Head of caudate nucleus (tissue), 42 donors: ENCODE results near the gene HSPA1B.
"Not testable (repeated sequence)": the region's sequence is repeated elsewhere in the genome, so short reads cannot be mapped to it uniquely, and the experiment has no call there.

Experiments
- DNase-seq, 42 donors: peaks; one replicate each; pipeline versions ENCODE4 v3.0.0 to v3.0.0-alpha.2; 2020 to 2021; ENCODE audit warnings: mixed read lengths in 7 of 42
- intact Hi-C: fragments of 100-400 bp; cut with DNase I; formaldehyde crosslinking; loops from one replicate; pipeline ENCODE4 v1.15.0; 2022

Gene HSPA1B

DNA sequence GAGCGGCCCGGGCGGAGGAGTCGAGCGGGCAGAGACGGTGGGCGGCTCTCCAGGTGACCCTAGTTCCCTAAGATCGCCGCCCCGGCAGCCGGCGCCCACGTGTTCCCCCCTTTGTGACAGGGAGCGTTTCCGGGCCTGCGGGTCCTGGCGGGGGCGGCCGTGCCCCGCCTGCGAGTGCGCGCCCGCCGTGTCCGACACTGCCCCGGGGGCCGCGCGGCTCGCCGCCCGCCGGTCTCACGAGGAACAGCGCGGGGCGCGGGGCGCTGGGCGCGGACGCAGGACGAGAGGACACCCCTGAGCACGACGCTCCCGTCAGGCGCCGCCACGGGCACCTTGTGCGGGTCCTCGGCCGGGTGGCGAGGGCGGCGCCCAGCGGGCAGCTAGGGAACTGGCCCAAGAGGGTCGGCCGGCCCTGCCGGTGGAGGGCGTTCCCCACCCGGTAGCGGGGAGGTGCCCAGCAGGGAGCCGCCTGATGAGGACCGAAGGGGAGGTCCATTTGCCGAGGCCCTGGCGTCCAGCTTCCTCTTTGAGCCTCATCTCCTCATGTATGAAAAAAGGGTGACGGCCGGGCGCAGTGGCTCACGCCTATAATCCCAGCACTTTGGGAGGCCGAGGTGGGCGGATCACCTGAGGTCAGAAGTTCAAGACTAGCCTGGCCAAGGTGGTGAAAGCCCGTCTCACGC, 31.8 kb upstream of the HSPA1B start, which contains the start of gene VARS1:
Gene VARS1, minus strand, starts transcription at position 137 of the 683 bp plus-strand sequence. CDS start 535 bp downstream, outside the sequence.
- DNase-seq: peak; percentile 66 to 96 (median 89)
- intact Hi-C loops: loop anchor here (5.0 kb wide), 1 partner anchor 58 kb away; the partner anchor contains the start of gene CLIC1

DNA sequence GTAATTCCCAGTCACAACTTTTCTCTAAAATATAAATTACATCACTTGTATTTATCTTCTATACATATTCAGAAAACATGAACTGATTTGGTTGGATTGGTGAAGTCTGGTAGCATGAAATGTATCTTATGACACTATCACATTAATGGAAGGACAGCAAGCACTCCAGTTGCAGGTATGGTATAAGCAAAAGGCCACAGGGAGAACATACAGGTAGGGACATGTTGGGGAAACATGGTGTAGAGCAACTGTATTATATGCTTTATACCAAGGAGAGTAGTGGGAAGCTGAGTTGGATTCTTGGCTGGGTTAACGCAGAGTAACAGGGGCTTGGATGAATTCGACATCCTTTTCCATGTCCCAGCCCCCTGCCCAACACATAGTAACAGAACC, 30.5 kb upstream of the HSPA1B start:
- intact Hi-C loops: loop anchor here (5.0 kb wide), 1 partner anchor 60 kb away; the partner anchor contains the start of gene CLIC1
- no peak for DNase-seq

GRCh38 chr6:31797588-31797987, 29.9 kb upstream of the HSPA1B start:
- no peak for DNase-seq
- intact Hi-C loops: loop anchor here (5.0 kb wide), 1 partner anchor 60 kb away; the partner anchor contains the start of gene CLIC1

DNA sequence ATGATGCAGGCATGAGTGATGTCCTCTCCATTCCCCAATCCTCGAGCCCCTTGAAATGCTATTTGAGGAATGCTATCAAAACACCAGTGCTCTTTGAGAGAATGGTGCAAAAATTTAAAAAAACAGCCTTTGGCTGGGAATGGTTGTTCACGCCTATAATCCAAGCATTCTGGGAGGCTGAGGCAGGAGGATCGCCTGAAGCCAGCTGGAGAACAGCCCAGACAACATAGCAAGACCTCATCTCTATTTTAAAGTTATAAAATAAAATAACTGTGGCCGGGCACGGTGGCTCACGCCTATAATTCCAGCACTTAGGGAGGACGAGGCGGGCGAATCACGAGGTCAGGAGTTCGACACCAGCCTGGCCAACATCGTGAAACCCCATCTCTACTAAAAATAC, 27.8 kb upstream of the HSPA1B start:
- no peak for DNase-seq
- intact Hi-C loops: loop anchor here (5.0 kb wide), 1 partner anchor 62 kb away; the partner anchor contains the start of gene CLIC1

DNA sequence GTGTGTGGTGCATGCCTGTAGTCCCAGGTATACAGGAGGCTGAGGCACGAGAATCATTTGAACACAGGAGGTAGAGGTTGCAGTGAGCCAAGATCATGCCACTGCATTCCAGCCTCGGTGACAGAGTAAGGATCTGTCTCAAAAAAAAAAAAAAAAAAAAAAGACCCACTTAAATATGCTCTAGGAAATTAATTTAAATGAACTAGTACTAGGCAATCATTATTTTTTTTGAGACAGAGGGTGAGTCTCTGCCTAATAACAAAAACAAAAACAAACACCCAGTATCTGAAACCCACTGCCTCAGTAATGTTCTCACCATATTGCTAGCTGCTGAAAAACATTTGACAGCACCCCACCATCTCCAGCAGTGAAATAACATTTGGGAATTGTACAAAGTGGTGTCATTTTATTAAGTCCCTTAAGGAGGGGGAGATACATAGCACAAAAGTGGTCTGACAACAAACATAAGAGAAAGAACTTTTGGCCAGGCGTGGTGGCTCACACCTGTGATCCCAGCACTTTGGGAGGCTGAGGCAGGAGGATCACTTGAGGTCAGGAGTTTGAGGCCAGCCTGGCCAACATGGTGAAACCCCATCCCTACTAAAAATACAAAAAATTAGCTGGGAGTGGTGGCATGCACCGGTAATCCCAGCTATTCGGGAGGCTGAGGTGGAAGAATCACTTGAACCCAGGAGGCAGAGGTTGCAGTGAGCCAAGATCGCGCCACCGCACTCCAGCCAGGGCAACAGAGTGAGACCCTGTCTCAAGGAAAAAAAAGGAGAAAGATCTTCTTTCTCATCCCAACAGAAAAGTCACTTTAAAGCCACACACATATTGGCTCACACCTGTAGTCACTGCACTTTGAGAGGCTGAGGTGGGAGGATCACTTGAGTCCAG, 26.3 kb upstream of the HSPA1B start:
- DNase-seq, intact Hi-C loops: not testable (repeated sequence)

DNA sequence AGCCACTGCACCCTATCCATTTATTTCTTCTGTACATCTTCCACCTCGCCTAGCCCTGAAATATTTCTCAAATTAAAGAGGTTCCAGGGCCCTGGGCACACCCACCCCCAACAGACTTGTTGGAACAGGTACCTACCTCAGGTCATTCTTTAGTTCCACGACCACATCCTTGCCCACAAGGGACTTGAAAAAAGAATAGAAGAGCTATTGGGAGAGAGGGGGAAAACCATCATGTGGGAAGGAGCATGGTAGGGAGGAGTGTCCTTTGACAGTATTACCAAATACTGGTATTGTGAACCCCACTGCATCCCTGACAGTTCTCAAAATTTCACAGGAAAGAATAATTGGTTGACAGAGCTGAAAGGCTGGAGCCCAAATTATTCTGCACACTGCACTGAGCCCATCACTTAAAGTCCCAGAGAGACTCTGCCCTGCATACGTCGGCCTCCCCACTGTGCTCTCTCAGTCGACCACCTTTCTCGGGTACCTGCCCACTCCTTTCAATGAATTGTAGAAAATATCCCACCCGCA, 21.5 kb upstream of the HSPA1B start:
- intact Hi-C loops: no loop called here
- DNase-seq: peak in 1 of 42 donors; percentile 6

DNA sequence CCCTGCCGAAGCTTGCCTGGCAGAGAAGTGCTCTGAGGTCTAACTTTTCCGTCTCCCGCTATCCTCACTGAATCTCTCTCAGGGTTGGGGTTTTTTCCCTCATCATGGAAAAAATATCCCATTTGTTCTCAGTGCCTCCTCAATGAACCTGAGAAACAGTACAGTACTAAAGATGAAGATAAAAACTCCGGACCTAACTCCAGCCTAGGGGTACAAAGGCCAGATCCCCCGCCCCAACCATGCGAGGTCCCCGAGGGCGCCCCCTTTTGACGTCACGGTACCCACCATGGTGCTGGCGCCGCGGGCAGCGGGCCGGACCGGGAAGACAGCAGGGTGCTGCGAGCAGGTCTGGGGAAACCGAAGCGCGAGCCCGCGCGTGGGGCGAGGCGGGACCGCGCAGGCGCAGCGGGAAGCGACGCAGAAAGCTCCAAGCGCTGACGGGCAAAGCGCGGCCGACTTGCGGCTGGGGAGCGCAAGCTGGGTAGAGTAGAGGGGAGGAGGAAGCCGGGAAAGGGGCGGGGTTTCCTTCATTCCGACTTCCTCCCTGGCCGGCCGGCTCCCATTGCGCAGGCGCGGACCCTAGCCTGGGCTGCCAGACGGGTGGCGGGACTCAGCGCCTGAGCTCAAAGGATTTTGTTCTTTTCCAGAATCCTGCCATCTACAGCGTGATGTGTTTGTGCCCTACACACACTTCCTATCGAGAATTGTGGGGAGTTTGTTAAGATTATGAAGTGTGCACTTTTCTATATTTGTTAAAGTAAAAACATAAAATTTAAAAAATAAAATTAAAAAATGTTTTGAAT, 20.9 kb upstream of the HSPA1B start, which contains the start of gene LSM2:
Gene LSM2, minus strand, starts transcription at position 497 of the 803 bp plus-strand sequence. Its CDS starts 209 bp downstream, at position 288.
- intact Hi-C loops: no loop called here
- DNase-seq: peak; percentile 94 to 99 (median 98)

DNA sequence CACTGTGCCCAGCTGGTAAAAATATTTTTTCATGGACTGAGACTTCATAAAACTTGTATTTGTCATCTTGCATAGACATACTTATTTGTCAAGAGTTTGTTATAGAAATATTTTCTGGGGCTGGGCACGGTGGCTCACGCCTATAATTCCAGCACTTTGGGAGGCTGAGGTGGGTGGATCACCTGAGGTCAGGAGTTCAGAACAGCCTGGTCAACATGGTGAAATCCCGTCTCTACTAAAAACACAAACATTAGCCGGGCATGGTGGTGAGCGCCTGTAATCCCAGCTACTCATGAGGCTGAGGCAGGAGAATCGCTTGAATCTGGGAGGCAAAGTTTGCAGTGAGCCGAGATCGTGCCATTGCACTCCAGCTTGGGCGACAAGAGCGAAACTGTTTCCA, 18.9 kb upstream of the HSPA1B start:
- intact Hi-C loops, DNase-seq: not testable (repeated sequence)

GRCh38 chr6:31811645-31812044, 15.9 kb upstream of the HSPA1B start:
- intact Hi-C loops: no loop called here
- DNase-seq: no peak

DNA sequence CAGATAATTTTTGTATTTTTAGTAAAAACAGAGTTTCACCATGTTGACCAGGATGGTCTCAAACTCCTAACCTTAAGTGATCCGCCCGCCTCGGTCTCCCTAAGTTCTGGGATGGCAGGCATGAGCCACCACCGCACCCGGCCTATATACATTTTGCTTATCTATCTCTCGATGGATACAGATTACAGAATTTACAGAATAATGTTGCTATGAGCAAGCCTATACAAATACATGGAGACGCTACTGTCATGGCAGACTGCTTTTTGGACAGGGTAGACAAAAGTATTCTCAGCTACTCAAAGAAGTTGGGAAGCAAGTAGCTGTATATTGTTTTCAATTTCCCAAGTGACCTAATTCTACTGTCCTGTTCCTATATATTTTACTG, 14.1 kb upstream of the HSPA1B start:
- no peak for DNase-seq
- intact Hi-C loops: no loop called here

- DNase-seq: peak in 40 of 42 donors; percentile 79 to 98 (median 94)
- intact Hi-C loops: no loop called here
Observed at GRCh38 chr6:31814677-31815024, 12.9 kb upstream of the HSPA1B start.

GRCh38 chr6:31815025-31815838, 12.3 kb upstream of the HSPA1B start, which contains the start of the genes HSPA1A and HSPA1L:
TSS of gene HSPA1A (plus strand) at chr6:31815543. CDS start at chr6:31815757, 214 bp downstream.
TSS of gene HSPA1L (minus strand) at chr6:31815283. CDS start at chr6:31811972, 3,311 bp downstream.
- intact Hi-C loops: no loop called here
- peak; percentile 93 to 99 (median 97) for DNase-seq

GRCh38 chr6:31817133-31817928, 10.2 kb upstream of the HSPA1B start:
- intact Hi-C loops: not testable (repeated sequence)
- DNase-seq: peak in 14 of 42 donors; percentile 33 to 79 (median 56)

DNA sequence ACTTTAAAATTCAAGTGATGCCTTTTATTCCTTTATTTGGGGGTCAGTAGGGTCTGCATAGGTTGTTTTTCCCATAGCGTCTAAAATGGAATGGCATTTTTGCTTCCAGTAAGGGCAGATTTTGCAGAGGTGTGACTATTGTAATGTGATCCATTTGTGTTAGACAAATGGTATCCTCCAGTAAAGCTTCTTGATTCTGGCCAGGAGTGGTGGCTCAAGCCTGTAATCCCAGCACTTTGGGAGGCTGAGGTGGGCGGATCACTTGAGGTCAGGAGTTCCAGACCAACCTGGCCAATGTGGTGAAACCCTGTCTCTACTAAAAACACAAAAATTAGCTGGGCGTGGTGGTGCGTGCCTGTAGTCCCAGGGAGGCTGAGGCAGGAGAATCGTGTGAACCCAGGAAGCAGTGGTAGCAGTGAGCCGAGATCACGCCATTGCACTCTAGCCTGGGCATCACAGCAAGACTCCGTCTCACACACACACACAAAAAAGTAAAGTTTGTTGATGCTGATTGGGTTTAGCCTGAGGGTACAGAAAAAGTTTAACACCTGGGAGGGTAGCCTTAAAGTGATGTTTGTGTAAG, 9.5 kb upstream of the HSPA1B start:
- peak in 6 of 42 donors; percentile 4 to 71 (median 54) for DNase-seq
- intact Hi-C loops: not testable (repeated sequence)

DNA sequence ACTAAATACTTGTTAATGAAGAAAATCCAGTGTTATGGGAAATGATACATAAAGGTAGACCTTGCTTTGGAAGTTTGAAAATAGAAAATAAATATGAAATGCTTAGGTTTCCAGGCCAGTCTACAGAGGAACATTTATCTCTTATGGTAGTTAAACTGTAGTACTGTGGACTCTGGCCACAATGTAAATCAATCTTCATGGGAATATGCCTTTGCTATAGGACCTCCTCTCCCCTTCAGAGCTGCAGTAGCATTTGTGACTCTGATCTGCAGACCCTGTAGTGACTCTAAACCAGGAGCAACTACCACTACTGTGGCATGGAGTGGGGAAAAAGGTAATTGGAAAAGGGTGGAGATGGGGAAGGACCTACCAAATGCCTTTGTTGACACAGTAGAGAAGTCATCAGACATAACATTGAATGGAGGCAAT, 7.7 kb upstream of the HSPA1B start:
- no peak for DNase-seq
- intact Hi-C loops: no loop called here

DNA sequence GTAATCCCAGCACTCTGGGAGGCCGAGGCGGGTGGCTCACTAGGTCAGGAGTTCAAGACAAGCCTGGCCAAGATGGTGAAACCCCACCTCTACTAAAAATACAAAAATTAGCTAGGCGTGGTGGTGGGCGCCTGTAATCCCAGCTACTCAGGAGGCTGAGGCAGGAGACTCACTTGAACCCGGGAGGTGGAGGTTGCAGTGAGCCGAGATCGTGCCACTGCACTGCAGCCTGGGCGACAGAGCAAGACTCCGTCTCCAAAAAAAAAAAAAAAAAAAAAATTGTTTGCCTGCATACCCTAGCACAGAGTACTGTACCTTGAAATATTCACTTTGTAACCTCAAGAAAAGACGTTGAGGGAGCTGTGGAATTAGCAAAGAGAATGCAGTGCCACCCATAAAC, 7.1 kb upstream of the HSPA1B start:
- intact Hi-C loops, DNase-seq: not testable (repeated sequence)
